ENCODE data around the gene EGR4. TPM values are rescaled to one million over a fixed set of nuclear protein-coding genes. Genes with fewer than 3 reads are reported as not detected.

The EGR4 gene
- total and polyA plus RNA-seq, 8 donors: 0.09 to 0.94 (median 0.18) TPM; not detected in 3

DNA sequence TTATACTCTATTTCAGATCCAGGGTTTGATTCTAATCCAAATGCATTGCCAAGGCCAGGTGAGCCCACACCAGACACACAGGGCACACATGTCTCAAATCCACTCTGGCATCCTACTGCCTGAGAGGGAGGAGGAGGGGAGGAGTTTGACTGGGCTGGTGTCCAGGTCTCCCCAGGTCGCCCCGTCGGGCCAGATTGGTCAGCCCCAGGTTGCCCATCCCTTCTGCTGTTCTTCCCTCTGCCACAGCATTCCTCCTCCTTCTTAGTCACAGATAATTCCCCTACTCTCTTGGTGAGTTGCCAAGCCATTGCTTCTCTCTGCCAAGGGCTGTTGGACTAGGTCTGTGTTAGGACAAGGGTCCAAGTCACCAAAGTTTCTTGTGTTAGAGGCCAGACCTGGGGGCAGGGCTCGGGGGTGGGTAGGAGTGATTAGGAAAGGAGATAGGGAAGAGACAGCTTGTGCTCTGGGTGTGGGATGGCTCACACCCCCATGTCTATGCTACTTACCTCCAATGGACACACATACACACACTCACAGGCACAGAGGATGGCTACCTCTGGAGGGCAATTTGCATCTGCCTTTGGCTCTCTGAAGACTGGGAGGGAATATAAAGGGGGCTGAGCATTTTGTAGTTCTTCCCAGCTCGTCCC, 2.5 kb upstream of the EGR4 start:
- ATAC-seq (no peak), DNase-seq (no peak), FAIRE-seq (no peak)
- TF ChIP-seq, protein P1, sequence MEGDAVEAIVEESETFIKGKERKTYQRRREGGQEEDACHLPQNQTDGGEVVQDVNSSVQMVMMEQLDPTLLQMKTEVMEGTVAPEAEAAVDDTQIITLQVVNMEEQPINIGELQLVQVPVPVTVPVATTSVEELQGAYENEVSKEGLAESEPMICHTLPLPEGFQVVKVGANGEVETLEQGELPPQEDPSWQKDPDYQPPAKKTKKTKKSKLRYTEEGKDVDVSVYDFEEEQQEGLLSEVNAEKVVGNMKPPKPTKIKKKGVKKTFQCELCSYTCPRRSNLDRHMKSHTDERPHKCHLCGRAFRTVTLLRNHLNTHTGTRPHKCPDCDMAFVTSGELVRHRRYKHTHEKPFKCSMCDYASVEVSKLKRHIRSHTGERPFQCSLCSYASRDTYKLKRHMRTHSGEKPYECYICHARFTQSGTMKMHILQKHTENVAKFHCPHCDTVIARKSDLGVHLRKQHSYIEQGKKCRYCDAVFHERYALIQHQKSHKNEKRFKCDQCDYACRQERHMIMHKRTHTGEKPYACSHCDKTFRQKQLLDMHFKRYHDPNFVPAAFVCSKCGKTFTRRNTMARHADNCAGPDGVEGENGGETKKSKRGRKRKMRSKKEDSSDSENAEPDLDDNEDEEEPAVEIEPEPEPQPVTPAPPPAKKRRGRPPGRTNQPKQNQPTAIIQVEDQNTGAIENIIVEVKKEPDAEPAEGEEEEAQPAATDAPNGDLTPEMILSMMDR (IDR thresholded peaks at IDR 0.05): no peak
- WGBS, 2 donors: 29 to 30% methylated on average over 5 of the region's 5 CpGs
- Histone ChIP-seq H3K27ac (no peak overlapping the region), H3K36me3 (no peaks in the 10 kb centered on the region), H3K27me3 (peaks cover 0 to 42% (median 16%) of the 10 kb centered on the region in 4 donors), H3K4me1 (no peaks in the 10 kb centered on the region), H3K4me3 (no peak overlapping the region), H3K9me3 (no peaks in the 10 kb centered on the region)
- intact Hi-C loops (cut with DNase I): no loop called here

DNA sequence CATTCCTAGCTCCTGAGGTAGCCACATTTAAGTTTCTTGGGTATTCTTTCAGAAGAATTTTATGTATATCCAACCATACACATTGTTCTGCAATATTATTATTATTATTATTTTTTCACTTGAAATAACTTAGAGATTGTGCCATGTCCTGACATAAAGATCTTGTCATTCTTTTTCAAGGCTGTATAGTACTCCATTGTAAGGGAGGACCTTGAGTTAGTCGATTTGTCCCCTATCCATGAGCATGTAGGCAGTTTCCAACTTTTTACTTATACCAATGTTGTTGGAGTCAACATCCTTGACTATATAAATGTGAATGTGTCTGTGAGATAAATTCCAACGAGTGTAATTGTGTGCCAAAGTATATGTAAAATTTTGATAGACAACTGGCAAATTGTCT, 891 bp upstream of the EGR4 start:
- FAIRE-seq (no peak), ATAC-seq (no peak), DNase-seq (no peak)
- H3K4me3 ChIP-seq: peak overlapping the region in 1 of 4 donors; percentile 55
- H3K36me3 ChIP-seq: no peaks in the 10 kb centered on the region
- H3K27ac ChIP-seq: no peak overlapping the region
- no peaks in the 10 kb centered on the region for H3K4me1 ChIP-seq
- H3K9me3 ChIP-seq: no peaks in the 10 kb centered on the region
- TF ChIP-seq, protein P1 (IDR thresholded peaks at IDR 0.05): no peak
- WGBS, 2 donors: 73 to 87% methylated on average over 2 of the region's 2 CpGs
- intact Hi-C loops (cut with DNase I): no loop called here
- peaks cover 0 to 42% (median 16%) of the 10 kb centered on the region in 4 donors for H3K27me3 ChIP-seq

DNA sequence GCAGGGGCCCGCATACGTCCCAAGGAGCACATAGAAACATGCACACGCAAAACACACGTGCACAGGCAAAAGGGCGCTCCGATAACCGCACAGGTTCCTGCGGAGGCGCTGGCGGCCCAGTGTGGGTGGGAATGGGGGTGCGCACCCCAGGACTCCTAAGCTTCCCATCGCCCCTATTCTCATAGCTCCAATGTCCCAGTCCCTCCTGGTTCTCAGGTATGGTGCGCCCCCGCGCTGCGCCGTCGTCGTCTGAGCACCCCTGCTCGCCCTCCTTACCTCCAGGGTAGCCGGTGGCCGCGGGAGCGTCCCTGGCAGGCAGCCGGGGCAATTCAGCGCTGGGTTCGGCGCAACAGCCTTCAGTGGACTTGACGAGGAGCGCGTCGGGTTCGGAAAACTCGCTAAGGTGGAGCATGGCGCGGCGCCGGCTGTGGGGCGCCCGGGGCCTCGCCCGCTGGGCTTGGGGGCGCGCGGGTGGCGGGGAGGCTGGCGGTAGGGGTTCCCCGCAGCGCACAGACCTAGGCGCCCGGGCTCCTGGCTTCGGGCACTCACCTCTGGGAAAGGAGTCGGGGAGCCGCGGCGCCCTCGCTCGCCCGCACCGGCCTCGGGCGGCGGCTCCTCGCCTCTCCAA, 328 bp downstream of the EGR4 start:
- Histone ChIP-seq H3K4me3 (peak overlapping the region; percentile 8 to 55 (median 24)), H3K27ac (no peak overlapping the region), H3K4me1 (no peaks in the 10 kb centered on the region), H3K27me3 (peaks cover 0 to 37% (median 16%) of the 10 kb centered on the region in 4 donors), H3K36me3 (no peaks in the 10 kb centered on the region), H3K9me3 (no peaks in the 10 kb centered on the region)
- DNase-seq (peak in 2 of 6 donors; percentile 64 to 67), FAIRE-seq (no peak), ATAC-seq (peak in 1 of 4 donors; percentile 9)
- intact Hi-C loops (cut with DNase I): no loop called here
- WGBS, 2 donors: 3 to 4% methylated on average over 48 to 64 of the region's 64 CpGs
- TF ChIP-seq, protein P1 (IDR thresholded peaks at IDR 0.05): no peak

DNA sequence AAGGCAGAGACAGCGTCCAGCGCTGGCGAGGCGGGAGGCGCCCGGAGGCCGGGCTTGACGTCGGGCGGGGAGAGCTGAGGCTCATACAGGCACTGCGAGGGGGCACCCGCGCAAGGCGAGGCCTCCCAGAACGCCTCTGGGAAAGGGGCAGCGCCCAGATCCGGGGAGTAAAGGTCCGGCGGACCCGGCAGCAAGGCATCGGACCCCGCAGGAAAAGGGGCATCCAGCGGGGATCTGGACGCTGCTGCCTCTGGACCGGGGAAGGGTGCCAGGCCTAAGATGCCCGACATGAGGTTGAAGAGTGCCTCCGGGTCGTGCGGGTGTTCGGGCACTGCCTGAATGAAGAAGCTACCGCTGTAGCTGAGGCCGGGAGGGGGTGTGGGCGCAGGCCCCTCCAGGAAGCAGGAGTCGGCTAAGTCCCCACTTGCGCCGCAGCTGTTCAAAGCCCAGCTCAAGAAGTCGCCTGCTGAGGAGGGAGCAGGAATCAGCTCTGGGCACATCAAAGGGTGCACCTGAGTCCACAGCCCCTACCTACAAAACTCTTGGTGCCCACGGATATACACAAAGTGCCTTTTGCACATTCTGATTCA, 937 bp downstream of the EGR4 start:
- Histone ChIP-seq H3K27ac (no peak overlapping the region), H3K27me3 (peaks cover 0 to 37% (median 16%) of the 10 kb centered on the region in 4 donors), H3K4me1 (no peaks in the 10 kb centered on the region), H3K9me3 (no peaks in the 10 kb centered on the region), H3K36me3 (no peaks in the 10 kb centered on the region), H3K4me3 (peak overlapping the region in 1 of 4 donors; percentile 55)
- 7 to 8% methylated on average over 38 of the region's 38 CpGs for WGBS, 2 donors
- ATAC-seq (no peak), FAIRE-seq (no peak), DNase-seq (peak in 1 of 6 donors; percentile 54)
- intact Hi-C loops (cut with DNase I): no loop called here
- TF ChIP-seq, protein P1 (IDR thresholded peaks at IDR 0.05): no peak

All from pancreas (tissue), 10 donors.